ENCODE measurements around the gene FIBP.

Gene FIBP

GRCh38 chr11:65844231-65844872 is 43.9 kb downstream of the FIBP start:
- H3K9ac ChIP-seq (ENCODE audit: low read depth in 1 of 2, low read length in 2 of 2), result peak overlapping the region in 1 of 2 donors; percentile 13
- H3K36me3 ChIP-seq (ENCODE audit: control insufficient read depth in 2 of 2, insufficient read depth in 2 of 2, low read length in 2 of 2), result no peaks in the 10 kb centered on the region
- no peak overlapping the region for H3K4me3 ChIP-seq (ENCODE audit: low read length in 2 of 2)
- H3K9me3 ChIP-seq (ENCODE audit: control insufficient read depth in 2 of 2, low read length in 2 of 2), result no peaks in the 10 kb centered on the region
- peak overlapping the region; percentile 31 to 57 for H3K27ac ChIP-seq (ENCODE audit: low read depth in 2 of 2, low read length in 2 of 2)
- no peaks in the 10 kb centered on the region for H3K27me3 ChIP-seq (ENCODE audit: control insufficient read depth in 2 of 2, insufficient read depth in 2 of 2, low read length in 2 of 2)
- H3K4me1 ChIP-seq (ENCODE audit: control insufficient read depth in 2 of 2, insufficient read depth in 2 of 2, low read length in 2 of 2), result peaks cover 3 to 4% of the 10 kb centered on the region in 2 donors

- H3K27me3 ChIP-seq (ENCODE audit: control insufficient read depth in 2 of 2, insufficient read depth in 2 of 2, low read length in 2 of 2), result no peaks in the 10 kb centered on the region
- peak overlapping the region in 1 of 2 donors; percentile 13 for H3K9ac ChIP-seq (ENCODE audit: low read depth in 1 of 2, low read length in 2 of 2)
- H3K4me1 ChIP-seq (ENCODE audit: control insufficient read depth in 2 of 2, insufficient read depth in 2 of 2, low read length in 2 of 2), result peaks cover 0 to 4% of the 10 kb centered on the region in 2 donors
- peak overlapping the region; percentile 31 to 57 for H3K27ac ChIP-seq (ENCODE audit: low read depth in 2 of 2, low read length in 2 of 2)
- no peak overlapping the region for H3K4me3 ChIP-seq (ENCODE audit: low read length in 2 of 2)
- H3K36me3 ChIP-seq (ENCODE audit: control insufficient read depth in 2 of 2, insufficient read depth in 2 of 2, low read length in 2 of 2), result no peaks in the 10 kb centered on the region
- H3K9me3 ChIP-seq (ENCODE audit: control insufficient read depth in 2 of 2, low read length in 2 of 2), result no peaks in the 10 kb centered on the region
Observed at GRCh38 chr11:65843811-65844210, 44.5 kb downstream of the FIBP start.

- no peak overlapping the region for H3K27ac ChIP-seq (ENCODE audit: low read depth in 2 of 2, low read length in 2 of 2)
- H3K4me3 ChIP-seq (ENCODE audit: low read length in 2 of 2), result no peak overlapping the region
- H3K27me3 ChIP-seq (ENCODE audit: control insufficient read depth in 2 of 2, insufficient read depth in 2 of 2, low read length in 2 of 2), result no peaks in the 10 kb centered on the region
- H3K4me1 ChIP-seq (ENCODE audit: control insufficient read depth in 2 of 2, insufficient read depth in 2 of 2, low read length in 2 of 2), result peaks cover 0 to 4% of the 10 kb centered on the region in 2 donors
- no peaks in the 10 kb centered on the region for H3K9me3 ChIP-seq (ENCODE audit: control insufficient read depth in 2 of 2, low read length in 2 of 2)
- H3K9ac ChIP-seq (ENCODE audit: low read depth in 1 of 2, low read length in 2 of 2), result no peak overlapping the region
- no peaks in the 10 kb centered on the region for H3K36me3 ChIP-seq (ENCODE audit: control insufficient read depth in 2 of 2, insufficient read depth in 2 of 2, low read length in 2 of 2)
Observed at GRCh38 chr11:65842144-65842543, 46.1 kb downstream of the FIBP start.

- Histone ChIP-seq H3K9me3 (ENCODE audit: control insufficient read depth in 2 of 2, low read length in 2 of 2) (no peaks in the 10 kb centered on the region), H3K4me3 (ENCODE audit: low read length in 2 of 2) (peak overlapping the region; percentile 72 to 87), H3K27ac (ENCODE audit: low read depth in 2 of 2, low read length in 2 of 2) (no peak overlapping the region), H3K9ac (ENCODE audit: low read depth in 1 of 2, low read length in 2 of 2) (peak overlapping the region; percentile 47 to 52), H3K36me3 (ENCODE audit: control insufficient read depth in 2 of 2, insufficient read depth in 2 of 2, low read length in 2 of 2) (no peaks in the 10 kb centered on the region), H3K4me1 (ENCODE audit: control insufficient read depth in 2 of 2, insufficient read depth in 2 of 2, low read length in 2 of 2) (peaks cover 13 to 20% of the 10 kb centered on the region in 2 donors), H3K27me3 (ENCODE audit: control insufficient read depth in 2 of 2, insufficient read depth in 2 of 2, low read length in 2 of 2) (no peaks in the 10 kb centered on the region)
Observed at GRCh38 chr11:65834202-65834601, 54.1 kb downstream of the FIBP start.

Measured in mucosa of rectum (tissue), 2 donors.